ENCODE data around the gene GAS7. TPM values are rescaled to one million over a fixed set of nuclear protein-coding genes. Genes with fewer than 3 reads are reported as not detected.

The GAS7 gene
- total and polyA plus RNA-seq, 8 donors, result 4.1 to 185 (median 30.5) TPM

DNA sequence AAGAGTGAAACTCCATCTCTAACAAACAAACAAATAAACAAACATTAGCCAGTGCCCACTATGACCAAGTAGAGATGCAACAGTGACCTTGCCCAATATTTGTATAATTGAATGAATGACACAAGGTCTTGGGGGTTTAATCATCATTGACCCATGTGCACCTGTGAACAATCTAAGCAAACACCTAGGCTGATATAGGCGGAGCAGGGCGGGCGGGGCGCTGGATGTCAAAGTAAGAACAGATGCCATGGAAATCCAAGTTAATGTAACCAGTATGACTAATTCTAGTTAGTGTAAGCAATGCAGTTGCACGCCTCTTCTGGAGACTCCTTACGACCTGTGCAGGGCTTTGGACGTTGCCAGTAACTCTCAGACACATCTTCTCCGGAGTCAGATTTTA, 310.9 kb downstream of the GAS7 start:
- Histone ChIP-seq H3K36me3 (no peaks in the 10 kb centered on the region), H3K9me3 (peaks cover 0 to 22% (median 16%) of the 10 kb centered on the region in 4 donors), H3K4me1 (no peaks in the 10 kb centered on the region), H3K27ac (no peak overlapping the region), H3K4me3 (no peak overlapping the region), H3K27me3 (no peaks in the 10 kb centered on the region)
- TF ChIP-seq EP300 (IDR thresholded peaks at IDR 0.05), result no peak
- TF ChIP-seq, protein P1, sequence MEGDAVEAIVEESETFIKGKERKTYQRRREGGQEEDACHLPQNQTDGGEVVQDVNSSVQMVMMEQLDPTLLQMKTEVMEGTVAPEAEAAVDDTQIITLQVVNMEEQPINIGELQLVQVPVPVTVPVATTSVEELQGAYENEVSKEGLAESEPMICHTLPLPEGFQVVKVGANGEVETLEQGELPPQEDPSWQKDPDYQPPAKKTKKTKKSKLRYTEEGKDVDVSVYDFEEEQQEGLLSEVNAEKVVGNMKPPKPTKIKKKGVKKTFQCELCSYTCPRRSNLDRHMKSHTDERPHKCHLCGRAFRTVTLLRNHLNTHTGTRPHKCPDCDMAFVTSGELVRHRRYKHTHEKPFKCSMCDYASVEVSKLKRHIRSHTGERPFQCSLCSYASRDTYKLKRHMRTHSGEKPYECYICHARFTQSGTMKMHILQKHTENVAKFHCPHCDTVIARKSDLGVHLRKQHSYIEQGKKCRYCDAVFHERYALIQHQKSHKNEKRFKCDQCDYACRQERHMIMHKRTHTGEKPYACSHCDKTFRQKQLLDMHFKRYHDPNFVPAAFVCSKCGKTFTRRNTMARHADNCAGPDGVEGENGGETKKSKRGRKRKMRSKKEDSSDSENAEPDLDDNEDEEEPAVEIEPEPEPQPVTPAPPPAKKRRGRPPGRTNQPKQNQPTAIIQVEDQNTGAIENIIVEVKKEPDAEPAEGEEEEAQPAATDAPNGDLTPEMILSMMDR (IDR thresholded peaks at IDR 0.05), result no peak
- 67 to 81% (median 80%) methylated on average over 8 of the region's 8 CpGs for WGBS, 5 donors
- no peak for DNase-seq
- intact Hi-C loops (cut with DNase I; ENCODE audit: low total_unique reads), result no loop called here

DNA sequence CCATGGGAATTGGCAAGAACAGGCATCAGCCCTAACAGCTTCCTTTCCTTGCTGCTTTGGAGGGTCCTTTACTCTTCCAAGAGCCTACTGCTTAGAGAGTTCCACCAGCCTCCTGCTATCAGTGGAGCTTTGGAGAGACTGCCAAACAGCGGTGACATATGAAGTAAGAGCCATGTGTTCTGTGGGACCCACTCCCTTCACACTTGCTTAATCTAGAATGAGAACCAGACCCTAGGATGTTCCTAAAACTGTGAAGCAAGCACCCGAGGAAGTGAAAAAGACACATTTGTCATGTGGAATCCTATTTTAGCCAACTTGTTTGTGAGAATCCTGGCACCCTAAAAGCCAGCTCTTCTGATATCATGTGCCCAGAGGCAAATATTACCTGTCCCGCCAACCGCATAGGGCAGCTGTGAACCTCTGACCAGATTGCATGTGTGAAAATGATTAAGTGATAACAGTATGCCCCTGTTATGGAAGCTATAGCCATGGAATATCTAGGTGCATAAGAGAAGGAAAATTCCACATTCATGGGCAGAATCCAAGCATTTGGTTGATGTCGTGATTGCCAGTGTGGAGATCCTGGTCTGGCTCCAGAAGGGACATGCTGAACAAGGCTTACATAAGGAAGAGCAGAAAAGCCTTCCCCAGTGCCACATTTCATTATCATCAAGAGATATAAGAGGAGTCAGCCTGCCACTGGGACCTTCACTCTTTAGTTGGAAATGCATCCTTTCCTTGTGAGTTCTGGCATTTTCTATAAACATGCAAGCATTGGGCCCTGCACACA, 312.1 kb downstream of the GAS7 start:
- no peaks in the 10 kb centered on the region for H3K27me3 ChIP-seq
- peaks cover 0 to 29% (median 25%) of the 10 kb centered on the region in 4 donors for H3K9me3 ChIP-seq
- H3K4me3 ChIP-seq, result no peak overlapping the region
- no peak for TF ChIP-seq EP300 (IDR thresholded peaks at IDR 0.05)
- intact Hi-C loops (cut with DNase I; ENCODE audit: low total_unique reads), result no loop called here
- no peaks in the 10 kb centered on the region for H3K36me3 ChIP-seq
- no peak for DNase-seq
- no peaks in the 10 kb centered on the region for H3K4me1 ChIP-seq
- WGBS, 5 donors, result 82 to 93% (median 88%) methylated on average over 5 of the region's 5 CpGs
- no peak overlapping the region for H3K27ac ChIP-seq

DNA sequence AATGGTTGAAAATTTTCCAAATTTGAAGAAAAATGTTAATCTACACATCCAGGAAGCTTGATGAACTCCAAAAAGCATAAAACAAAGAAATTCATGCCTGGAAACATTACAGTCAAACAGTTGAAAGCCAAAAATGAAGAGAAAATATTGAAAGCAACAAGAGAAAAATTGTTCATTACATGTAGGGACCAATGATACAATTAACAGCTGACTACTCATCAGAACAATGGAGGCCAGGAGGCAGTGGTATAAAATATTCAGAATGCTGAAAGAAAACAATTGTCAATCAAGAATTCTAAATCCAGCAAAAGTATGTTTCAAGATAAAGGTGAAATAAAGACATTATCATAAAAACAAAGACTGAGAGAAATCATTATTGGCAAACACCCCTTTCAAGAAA, 315.0 kb downstream of the GAS7 start:
- TF ChIP-seq, protein P1 (IDR thresholded peaks at IDR 0.05), result no peak
- no peak for TF ChIP-seq POLR2A (IDR thresholded peaks at IDR 0.05)
- TF ChIP-seq EP300 (IDR thresholded peaks at IDR 0.05), result no peak
- TF ChIP-seq POLR2AphosphoS5 (IDR thresholded peaks at IDR 0.05), result no peak
- H3K27ac ChIP-seq, result no peak overlapping the region
- peaks cover 0 to 29% (median 25%) of the 10 kb centered on the region in 4 donors for H3K9me3 ChIP-seq
- no peak for DNase-seq
- H3K4me1 ChIP-seq, result no peaks in the 10 kb centered on the region
- intact Hi-C loops (cut with DNase I; ENCODE audit: low total_unique reads), result no loop called here
- no peaks in the 10 kb centered on the region for H3K27me3 ChIP-seq
- H3K36me3 ChIP-seq, result no peaks in the 10 kb centered on the region
- no peak overlapping the region for H3K4me3 ChIP-seq

DNA sequence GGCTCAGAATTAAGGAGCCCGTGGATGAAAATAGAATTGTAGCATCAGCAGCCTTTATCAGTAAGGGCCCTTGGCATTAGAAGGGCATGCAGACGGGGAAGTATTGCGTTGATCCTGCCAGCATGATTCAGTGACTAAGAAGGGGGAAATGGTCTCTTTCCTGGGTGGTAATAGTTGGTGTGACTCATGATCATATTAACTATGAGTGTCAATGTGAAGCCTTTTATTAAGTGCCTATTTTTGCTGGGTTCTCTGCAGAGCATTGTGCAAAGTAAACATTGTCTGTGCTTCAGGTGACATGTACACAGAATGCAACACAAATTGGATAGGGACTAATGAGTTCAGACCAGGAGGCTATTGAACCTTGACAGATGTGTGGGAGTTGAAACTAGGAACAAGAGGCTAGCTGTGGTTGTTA, 317.8 kb downstream of the GAS7 start:
- peaks cover 0 to 8% (median 3%) of the 10 kb centered on the region in 4 donors for H3K4me1 ChIP-seq
- intact Hi-C loops (cut with DNase I; ENCODE audit: low total_unique reads), result no loop called here

More for the DNA sequence above, 317.8 kb downstream of the GAS7 start:
- Histone ChIP-seq H3K27me3 (no peaks in the 10 kb centered on the region), H3K27ac (no peak overlapping the region), H3K36me3 (no peaks in the 10 kb centered on the region), H3K9me3 (peaks cover 0 to 29% (median 25%) of the 10 kb centered on the region in 4 donors), H3K4me3 (no peak overlapping the region)
- TF ChIP-seq, protein P1 (IDR thresholded peaks at IDR 0.05), result no peak
- TF ChIP-seq POLR2AphosphoS5 (IDR thresholded peaks at IDR 0.05) (no peak), EP300 (IDR thresholded peaks at IDR 0.05) (no peak), POLR2A (IDR thresholded peaks at IDR 0.05) (no peak)
- no peak for DNase-seq
- WGBS, 5 donors, result 69 to 87% (median 82%) methylated on average over 3 of the region's 3 CpGs

Measured in stomach (tissue), 9 donors.